GM12878 (cell line): ENCODE results near the gene APBA1. TPM values are rescaled to one million over a fixed set of nuclear protein-coding genes. Genes with fewer than 3 reads are reported as not detected.

ENCODE experiments used
- ATAC-seq: fragments of 200-7000 bp; cut with Tn5 transposase; 3 replicates; pipeline ENCODE4 v1.9.1; 2020; ENCODE audit warnings: mild to moderate bottlenecking, moderate library complexity
- BruUV-seq: library from RNA; stranded (reverse); fragments of 400-500 nt; replicated peaks from 2 replicates; lab custom pipeline; 2021; lab: Mats Ljungman, UMichigan
- CTCF ChIA-PET: fragments of 300-600 bp; sonication (Branson Sonifier 250); formaldehyde crosslinking; extraction: SDS; loops from one replicate; lab custom pipeline; 2021; ENCODE audit warnings: inconsistent platforms; lab: Yijun Ruan, JAX
- POLR2A ChIA-PET: fragments of 350-600 bp; formaldehyde crosslinking; extraction: SDS; loops from one replicate; lab custom pipeline; 2021; ENCODE audit warnings: inconsistent platforms; lab: Charles Lee
- RAD21 ChIA-PET: fragments of 300-600 bp; sonication (Branson Sonifier 250); formaldehyde crosslinking; loops from one replicate; lab custom pipeline; 2023; ENCODE audit warnings: antibody characterized with exemption; ENCODE audit not compliant: unreplicated experiment; lab: Charles Lee
- SMC1A ChIA-PET: fragments of 300-600 bp; sonication (Branson Sonifier 250); formaldehyde crosslinking; loops from one replicate; lab custom pipeline; 2023; ENCODE audit not compliant: unreplicated experiment, uncharacterized antibody; lab: Charles Lee
- DNase-seq: peaks from one replicate; pipeline ENCODE4 v3.0.0-alpha.2; 2011; ENCODE audit warnings: low read depth, low spot score
- FAIRE-seq: peaks from 3 replicates; lab custom pipeline; 2011; peaks lifted over from hg19 to GRCh38; lab: Jason Lieb, UNC
- H2AFZ ChIP-seq: 2 replicates; pipeline ENCODE4 v1.6.0; 2011; ENCODE audit warnings: low read depth, low read length, control low read depth; ENCODE audit not compliant: control insufficient read depth
- H3K27ac ChIP-seq: 2 replicates; pipeline ENCODE4 v1.5.1; 2011; ENCODE audit warnings: control low read depth; ENCODE audit not compliant: control insufficient read depth, insufficient read depth
- H3K27me3 ChIP-seq, 2 experiments: replicated peaks in 1 of 2; 2 replicates each; pipeline versions ENCODE4 v1.6.0 to v1.6.1; 2011; ENCODE audit warnings: low read length in 1 of 2; ENCODE audit not compliant: control insufficient read depth in 2 of 2, insufficient read depth in 2 of 2
- H3K36me3 ChIP-seq, 2 experiments: 2 replicates each; pipeline ENCODE4 v1.5.1; 2011; ENCODE audit warnings: low read length in 1 of 2; ENCODE audit not compliant: control insufficient read depth in 2 of 2, insufficient read depth in 2 of 2
- H3K4me1 ChIP-seq: 2 replicates; pipeline ENCODE4 v1.6.1; 2011; ENCODE audit warnings: mild to moderate bottlenecking, low read length, moderate library complexity, mixed read lengths; ENCODE audit not compliant: control insufficient read depth, insufficient read depth
- H3K4me2 ChIP-seq: 2 replicates; pipeline ENCODE4 v1.6.0; 2011; ENCODE audit warnings: control low read depth; ENCODE audit not compliant: control insufficient read depth, insufficient read depth
- H3K4me3 ChIP-seq: fragments of 200-600 bp; sonication (generic); 2 replicates; pipeline ENCODE4 v1.5.1; 2016
- H3K79me2 ChIP-seq: 2 replicates; pipeline ENCODE4 v1.6.0; 2011; ENCODE audit warnings: low read length; ENCODE audit not compliant: control insufficient read depth, insufficient read depth
- H3K9ac ChIP-seq: 2 replicates; pipeline ENCODE4 v1.8.0; 2011; ENCODE audit warnings: low read length, control low read depth, mixed read lengths; ENCODE audit not compliant: control insufficient read depth, insufficient read depth
- H3K9me3 ChIP-seq: replicated peaks from 3 replicates; pipeline ENCODE4 v1.5.1; 2011; ENCODE audit warnings: mild to moderate bottlenecking, low read length; ENCODE audit not compliant: control insufficient read depth, insufficient read depth
- H4K20me1 ChIP-seq: 2 replicates; pipeline ENCODE4 v1.6.0; 2011; ENCODE audit not compliant: control insufficient read depth, insufficient read depth
- BCL3 ChIP-seq: IDR thresholded peaks from 2 replicates; pipeline ENCODE4 v1.6.1; 2011; ENCODE audit warnings: borderline replicate concordance, low read depth, mild to moderate bottlenecking, moderate library complexity, low read length; ENCODE audit not compliant: insufficient read depth, poor library complexity, severe bottlenecking
- ELK1 ChIP-seq: IDR thresholded peaks from 2 replicates; pipeline ENCODE4 v1.6.1; 2012; ENCODE audit warnings: low read depth, low read length, improper control_type of control experiment
- GATAD2B ChIP-seq: fragments of 450-650 bp; conservative IDR thresholded peaks from 2 replicates; pipeline ENCODE4 v1.6.1; 2017; ENCODE audit warnings: low read depth, mild to moderate bottlenecking, moderate library complexity
- HDGF ChIP-seq: fragments of 450-650 bp; IDR thresholded peaks from 2 replicates; pipeline ENCODE4 v1.6.1; 2016; ENCODE audit warnings: antibody characterized with exemption
- IRF5 ChIP-seq: fragments of 450-650 bp; IDR thresholded peaks from 2 replicates; pipeline ENCODE4 v1.6.1; 2017; ENCODE audit warnings: borderline replicate concordance
- MYC ChIP-seq: IDR thresholded peaks from 2 replicates; pipeline ENCODE4 v1.6.1; 2011; ENCODE audit warnings: mild to moderate bottlenecking, low read length, moderate library complexity, inconsistent platforms; ENCODE audit not compliant: insufficient read depth, insufficient replicate concordance, insufficient read length, severe bottlenecking
- PKNOX1 ChIP-seq: fragments of 450-650 bp; IDR thresholded peaks from 2 replicates; pipeline ENCODE4 v1.6.1; 2016; ENCODE audit warnings: mild to moderate bottlenecking
- POU2F2 ChIP-seq: IDR thresholded peaks from 3 replicates; pipeline ENCODE4 v1.6.1; 2011; ENCODE audit warnings: low read depth, mild to moderate bottlenecking, low read length, borderline replicate concordance
- RAD21 ChIP-seq: IDR thresholded peaks from 2 replicates; pipeline ENCODE4 v1.6.1; 2011; ENCODE audit warnings: mild to moderate bottlenecking, low read depth, low read length, moderate library complexity; ENCODE audit not compliant: insufficient read depth
- RBBP5 ChIP-seq: fragments of 200-600 bp; sonication (generic); conservative IDR thresholded peaks from 2 replicates; pipeline ENCODE4 v1.6.1; 2016
- STAT3 ChIP-seq: IDR thresholded peaks from 2 replicates; pipeline ENCODE4 v1.6.1; 2011; ENCODE audit warnings: low read depth, low read length, improper control_type of control experiment
- TAF1 ChIP-seq: IDR thresholded peaks from 2 replicates; pipeline ENCODE4 v1.6.1; 2011; ENCODE audit warnings: mild to moderate bottlenecking, low read depth, low read length, borderline replicate concordance
- TARDBP ChIP-seq: IDR thresholded peaks from 2 replicates; pipeline ENCODE4 v1.6.1; 2016; ENCODE audit warnings: borderline replicate concordance
- ZNF217 ChIP-seq: fragments of 450-650 bp; IDR thresholded peaks from 2 replicates; pipeline ENCODE4 v1.6.1; 2017; ENCODE audit warnings: antibody characterized with exemption, mild to moderate bottlenecking
- ZZZ3 ChIP-seq: IDR thresholded peaks from 2 replicates; pipeline ENCODE4 v1.6.1; 2011; ENCODE audit warnings: low read depth; ENCODE audit not compliant: control insufficient read depth, insufficient read length
- WGBS: methylation state at CpG from one replicate; pipeline ENCODE4 v1.1.6; 2016; ENCODE audit warnings: low lambda C conversion rate; ENCODE audit not compliant: insufficient replicate concordance, insufficient coverage; ENCODE audit errors: missing lambda C conversion rate; 5-methylcytosine and 5-hydroxymethylcytosine counted together
- in situ Hi-C: fragments of 300-500 bp; cut with MboI; formaldehyde crosslinking; loops from 9 replicates; pipeline ENCODE4 v1.14.3; 2018; ENCODE audit warnings: mixed read lengths
- intact Hi-C: fragments of 100-400 bp; cut with micrococcal nuclease; formaldehyde crosslinking; loops from one replicate; pipeline ENCODE4 v1.14.2; 2022; ENCODE audit not compliant: unreplicated experiment
- polyA plus RNA-seq, 11 experiments: library from polyadenylated mRNA; depleted of rRNA in 4 of 11; unstranded in 6 of 11; stranded (reverse) in 5 of 11; fragments of >200 nt; fragmentation: Nextera tagmentation in 4 of 11; fragmentation: Illumina TruSeq in 1 of 11; extraction: Ambion mirVana in 4 of 11; extraction: Trizol in 1 of 11; gene quantifications; 1 replicate in 1 of 11; 2 replicates in 10 of 11; pipeline versions ENCODE4 v1.2.1 to v1.2.3, GENCODE V29; 2011 to 2016; ENCODE audit warnings: inconsistent platforms in 2 of 11, missing spikeins in 2 of 11, low read depth in 1 of 11
- total RNA-seq, 4 experiments: library from RNA; depleted of rRNA in 3 of 4; stranded (reverse); fragments of >200 nt in 3 of 4; fragmentation: Illumina TruSeq in 1 of 4; extraction: Trizol in 1 of 4; gene quantifications; 2 replicates each; pipeline versions ENCODE4 v1.2.1 to v1.2.3, GENCODE V29; 2013 to 2021

The APBA1 gene
- total and polyA plus RNA-seq, 10 of the 15 experiments (the other 5 are each of a cell fraction or from before 2014, with no cell fraction given) = 0.01 to 1.3 (median 0.05) TPM; not detected in 7

GRCh38 chr9:69604568-69605219, 67.5 kb downstream of the APBA1 start:
- TF ChIP-seq BCL3 (no peak), ELK1 (no peak), STAT3 (no peak), RBBP5 (no peak), GATAD2B (no peak), TAF1 (no peak), ZNF217 (no peak), TARDBP (no peak), MYC (no peak), IRF5 (no peak), PKNOX1 (no peak), HDGF (no peak), ZZZ3 (no peak), POU2F2 (no peak), RAD21 (no peak)
- Histone ChIP-seq H3K27me3 (no peaks in the 10 kb centered on the region), H4K20me1 (no peaks in the 10 kb centered on the region), H3K4me3 (no peak overlapping the region), H3K79me2 (no peaks in the 10 kb centered on the region), H3K36me3 (no peaks in the 10 kb centered on the region), H3K4me1 (no peaks in the 10 kb centered on the region), H3K9me3 (no peaks in the 10 kb centered on the region), H2AFZ (no peak overlapping the region), H3K9ac (no peak overlapping the region), H3K27ac (no peak overlapping the region), H3K4me2 (no peak overlapping the region)
- in situ Hi-C loops = no loop called here
- ATAC-seq = no peak
- DNase-seq = no peak
- ChIA-PET POLR2A (no interaction called here), CTCF (no interaction called here), RAD21 (no interaction called here), SMC1A (interaction anchor here (1.0 kb wide), 1 partner anchor 21 kb away, joined by 3 read pairs; no protein-coding TSS in a partner anchor)
- WGBS = 22% methylated on average over 10 of the region's 10 CpGs
- no peak for FAIRE-seq
- intact Hi-C loops = no loop called here
- no TSS peak for BruUV-seq
